ENCODE measurements around the gene KLHL10. TPM values are rescaled to one million over a fixed set of nuclear protein-coding genes. Genes with fewer than 3 reads are reported as not detected.
A peak's percentile ranks its signal among the peaks of the same experiment; 100 is the strongest.

The KLHL10 gene
- total and polyA plus RNA-seq, 9 of the 15 experiments (the other 6 are each of a cell fraction or from before 2014, with no cell fraction given), result 0.06 to 0.56 (median 0.12) TPM; not detected in 5

- TF ChIP-seq MYNN (IDR thresholded peaks at IDR 0.05) (0 out of 2 replicates have a peak, but pooled peaks have one; percentile 21), MYNN (CRISPR knock-in tag; IDR thresholded peaks at IDR 0.05) (no peak), RCOR1 (IDR thresholded peaks at IDR 0.05; ENCODE audit: borderline replicate concordance in 1 of 2, low read depth in 2 of 2, low read length in 2 of 2) (peak in 1 of 2 experiments; percentile 48; a peak in 1 of 4 replicates), DEAF1 (CRISPR knock-in tag; IDR thresholded peaks at IDR 0.05) (peak; percentile 79), ZFPM2 (CRISPR knock-in tag; IDR thresholded peaks at IDR 0.05) (no peak), BCOR (IDR thresholded peaks at IDR 0.05) (0 out of 2 replicates have a peak, but pooled peaks have one; percentile 51), ZBTB7A (IDR thresholded peaks at IDR 0.05; ENCODE audit: borderline replicate concordance, control insufficient read depth, low read depth, low read length) (0 out of 2 replicates have a peak, but pooled peaks have one; percentile 11), CTBP1 (IDR thresholded peaks at IDR 0.05; ENCODE audit: borderline replicate concordance) (peak; percentile 69; the same call in 1 of the 2 replicates), ZNF263 (CRISPR knock-in tag; IDR thresholded peaks at IDR 0.05; ENCODE audit: borderline replicate concordance) (peak; percentile 34; the same call in 1 of the 2 replicates), ZNF224 (CRISPR knock-in tag; IDR thresholded peaks at IDR 0.05) (no peak), CCNT2 (IDR thresholded peaks at IDR 0.05; ENCODE audit: borderline replicate concordance, extremely low read depth, insufficient read length, low read depth, low read length) (no peak), SRF (CRISPR knock-in tag; IDR thresholded peaks at IDR 0.05) (0 out of 4 replicates have a peak, but pooled peaks of 1 of the 2 experiments have one; percentile 36), MAZ (CRISPR knock-in tag; conservative IDR thresholded peaks at IDR 0.05 in 1 of 2, IDR thresholded peaks at IDR 0.05 in 1 of 2) (0 out of 4 replicates have a peak, but pooled peaks of 1 of the 2 experiments have one; percentile 16), HMG20A (CRISPR knock-in tag; conservative IDR thresholded peaks at IDR 0.05) (no peak), NFXL1 (CRISPR knock-in tag; IDR thresholded peaks at IDR 0.05) (no peak), NEUROD1 (IDR thresholded peaks at IDR 0.05; ENCODE audit: borderline replicate concordance, low read depth, low read length, partially characterized antibody) (no peak), BHLHE40 (IDR thresholded peaks at IDR 0.05; ENCODE audit: low read length) (0 out of 2 replicates have a peak, but pooled peaks have one; percentile 12), CEBPZ (IDR thresholded peaks at IDR 0.05; ENCODE audit: borderline replicate concordance, low read depth, low read length) (no peak), CREM (IDR thresholded peaks at IDR 0.05; ENCODE audit: low read depth) (0 out of 2 replicates have a peak, but pooled peaks have one; percentile 27), ELK3 (CRISPR knock-in tag; IDR thresholded peaks at IDR 0.05) (no peak), SRSF3 (IDR thresholded peaks at IDR 0.05; ENCODE audit: insufficient read depth, low read length) (no peak)
Measured at GRCh38 chr17:41801374-41802271, 36.0 kb upstream of the KLHL10 start (continued).

All from K562 (cell line).